K562 (cell line): ENCODE data around the gene C15orf62. TPM values are rescaled to one million over a fixed set of nuclear protein-coding genes. Genes with fewer than 3 reads are reported as not detected.

ENCODE experiments used
- ATAC-seq: fragments of 200-7000 bp; cut with Tn5 transposase; 3 replicates; pipeline ENCODE4 v1.9.1; 2020; ENCODE audit warnings: moderate library complexity
- BruUV-seq: library from RNA; stranded (reverse); fragments of 400-500 nt; replicated peaks from 2 replicates; lab custom pipeline; 2021; lab: Mats Ljungman, UMichigan
- CTCF ChIA-PET: fragments of 300-600 bp; formaldehyde crosslinking; extraction: SDS; loops from one replicate; lab custom pipeline; 2021; ENCODE audit warnings: low intra/inter-chr PET ratio; lab: Yijun Ruan, JAX
- POLR2A ChIA-PET: fragments of 300-600, 350-650 bp; sonication (Branson Sonifier 250); formaldehyde crosslinking; extraction: SDS; loops from one replicate; lab custom pipeline; 2021; ENCODE audit warnings: antibody characterized with exemption, inconsistent platforms; lab: Yijun Ruan, JAX
- DNase-seq, 4 experiments: peaks; one replicate each; pipeline versions ENCODE4 v3.0.0 to v3.0.0-alpha.2; 2011 to 2018; ENCODE audit warnings: low spot score in 3 of 4, mixed read lengths in 3 of 4; ENCODE audit errors: extremely low read depth in 1 of 4
- FAIRE-seq: peaks from 2 replicates; lab custom pipeline; 2011; peaks lifted over from hg19 to GRCh38; lab: Jason Lieb, UNC
- H2AFZ ChIP-seq: 2 replicates; pipeline ENCODE4 v1.6.0; 2011; ENCODE audit warnings: low read depth, low read length, control low read depth, inconsistent platforms
- H3K27ac ChIP-seq: fragments of 200-600 bp; 3 replicates; pipeline ENCODE4 v1.8.0; 2011; ENCODE audit warnings: low read depth, mild to moderate bottlenecking, control low read depth, inconsistent platforms, low read length, moderate library complexity, mixed read lengths; ENCODE audit errors: extremely low read depth
- H3K27me3 ChIP-seq, 2 experiments: fragments of 300-600 bp in 1 of 2; 2 replicates in 1 of 2; 3 replicates in 1 of 2; pipeline versions ENCODE4 v1.6.0 to v1.8.0; 2011; ENCODE audit warnings: inconsistent platforms in 2 of 2, low read length in 2 of 2, mild to moderate bottlenecking in 1 of 2, mixed read lengths in 1 of 2, moderate library complexity in 1 of 2; ENCODE audit not compliant: control insufficient read depth in 2 of 2, insufficient read depth in 2 of 2
- H3K36me3 ChIP-seq: fragments of 300-600 bp; 3 replicates; pipeline ENCODE4 v1.8.0; 2011; ENCODE audit warnings: mild to moderate bottlenecking, low read length, inconsistent platforms; ENCODE audit not compliant: control insufficient read depth, insufficient read depth
- H3K4me1 ChIP-seq, 2 experiments: fragments of 200-600 bp in 1 of 2; replicated peaks in 1 of 2; 2 replicates in 1 of 2; 3 replicates in 1 of 2; pipeline versions ENCODE4 v1.5.1 to v1.8.0; 2011; ENCODE audit warnings: inconsistent platforms in 2 of 2, low read length in 2 of 2, mild to moderate bottlenecking in 1 of 2, mixed read lengths in 1 of 2, moderate library complexity in 1 of 2; ENCODE audit not compliant: control insufficient read depth in 2 of 2, insufficient read depth in 2 of 2
- H3K4me2 ChIP-seq: 2 replicates; pipeline ENCODE4 v1.6.1; 2011; ENCODE audit warnings: low read length, control low read depth, inconsistent platforms, mixed read lengths; ENCODE audit not compliant: insufficient read depth
- H3K4me3 ChIP-seq: fragments of 200-600 bp; sonication (generic), shearing (Covaris generic); 2 replicates; pipeline ENCODE4 v1.5.1; 2016; ENCODE audit warnings: control low read depth, inconsistent platforms
- H3K79me2 ChIP-seq: fragments of 200-600 bp; 3 replicates; pipeline ENCODE4 v1.8.0; 2011; ENCODE audit warnings: low read length, inconsistent platforms; ENCODE audit not compliant: control insufficient read depth, insufficient read depth
- H3K9ac ChIP-seq, 2 experiments: 2 replicates each; pipeline versions ENCODE4 v1.6.0 to v1.6.1; 2011; ENCODE audit warnings: low read depth in 2 of 2, low read length in 2 of 2, control low read depth in 1 of 2, inconsistent platforms in 1 of 2, mild to moderate bottlenecking in 1 of 2, mixed read lengths in 1 of 2; ENCODE audit not compliant: insufficient read depth in 1 of 2
- H3K9me1 ChIP-seq: one replicate; pipeline ENCODE4 v1.6.0; 2011; ENCODE audit warnings: inconsistent platforms, mild to moderate bottlenecking, low read length, moderate library complexity; ENCODE audit not compliant: control insufficient read depth, insufficient read depth
- H3K9me3 ChIP-seq: replicated peaks from 2 replicates; pipeline ENCODE4 v1.5.1; 2011; ENCODE audit warnings: low read depth, low read length, inconsistent platforms; ENCODE audit not compliant: control insufficient read depth, insufficient read depth
- H4K20me1 ChIP-seq: replicated peaks from 2 replicates; pipeline ENCODE4 v1.6.1; 2011; ENCODE audit warnings: low read length, inconsistent platforms, mixed read lengths; ENCODE audit not compliant: control insufficient read depth, insufficient read depth
- DLX4 ChIP-seq: fragments of 250-450 bp; sonication (Bioruptor Pico); IDR thresholded peaks from 2 replicates; pipeline ENCODE4 v1.6.1; 2021; ENCODE audit warnings: mild to moderate bottlenecking
- HINFP ChIP-seq: fragments of 450-650 bp; conservative IDR thresholded peaks from 2 replicates; pipeline ENCODE4 v1.6.1; 2016; ENCODE audit warnings: missing genetic modification characterization, low read depth, mild to moderate bottlenecking, control low read depth, missing compliant biosample characterization
- HNRNPL ChIP-seq: fragments of 200-400 bp; formaldehyde crosslinking; IDR thresholded peaks from 2 replicates; pipeline ENCODE4 v1.6.1; 2017; ENCODE audit warnings: low read depth, mild to moderate bottlenecking, low read length
- POLR2G ChIP-seq: fragments of 200-400 bp; formaldehyde crosslinking; IDR thresholded peaks from 2 replicates; pipeline ENCODE4 v1.6.1; 2017; ENCODE audit warnings: low read depth, mild to moderate bottlenecking, antibody characterized with exemption, low read length, moderate library complexity
- SMAD1 ChIP-seq: fragments of 150-350 bp; IDR thresholded peaks from 2 replicates; pipeline ENCODE4 v1.6.1; 2014; ENCODE audit warnings: low read length, low read depth; ENCODE audit not compliant: partially characterized antibody
- STAG1 ChIP-seq: sonication (generic); formaldehyde crosslinking; IDR thresholded peaks from 2 replicates; pipeline ENCODE4 v1.5.0; 2020; ENCODE audit warnings: missing genetic modification reagents, borderline replicate concordance
- ZBTB12 ChIP-seq: fragments of 250-450 bp; sonication (Bioruptor Pico); IDR thresholded peaks from 2 replicates; pipeline ENCODE4 v1.4.0; 2020
- ZBTB7A ChIP-seq: IDR thresholded peaks from 2 replicates; pipeline ENCODE4 v1.6.1; 2011; ENCODE audit warnings: low read depth, mild to moderate bottlenecking, low read length, moderate library complexity, borderline replicate concordance; ENCODE audit not compliant: control insufficient read depth
- ZNF239 ChIP-seq: fragments of 250-450 bp; sonication (Bioruptor Pico); IDR thresholded peaks from 2 replicates; pipeline ENCODE4 v1.4.0; 2020; ENCODE audit warnings: mild to moderate bottlenecking
- ZSCAN29 ChIP-seq: fragments of 450-650 bp; IDR thresholded peaks from 2 replicates; pipeline ENCODE4 v1.6.1; 2017
- WGBS: fragments of 100-300 bp; shearing (Covaris generic); methylation state at CpG from one replicate; pipeline ENCODE4 v1.1.6; 2016; ENCODE audit warnings: low coverage, mixed read lengths; ENCODE audit not compliant: insufficient coverage; ENCODE audit errors: missing lambda C conversion rate; 5-methylcytosine and 5-hydroxymethylcytosine counted together
- in situ Hi-C: fragments of 300-500 bp; cut with MboI; formaldehyde crosslinking; loops from 4 replicates; pipeline ENCODE4 v1.15.0; 2018; ENCODE audit warnings: inconsistent platforms, mixed read lengths
- intact Hi-C: fragments of 100-400 bp; cut with micrococcal nuclease; formaldehyde crosslinking; loops from 2 replicates; pipeline ENCODE4 v1.14.2; 2022
- polyA plus RNA-seq, 8 experiments: library from polyadenylated mRNA; depleted of rRNA in 4 of 8; stranded (reverse) in 5 of 8; unstranded in 3 of 8; fragments of >200 nt; fragmentation: Nextera tagmentation in 2 of 8; fragmentation: Illumina TruSeq in 1 of 8; extraction: Ambion mirVana in 2 of 8; extraction: Trizol in 1 of 8; gene quantifications; 2 replicates each; pipeline versions ENCODE4 v1.2.1 to v1.2.3, GENCODE V29; 2011 to 2014; ENCODE audit warnings: inconsistent platforms in 1 of 8, missing spikeins in 1 of 8
- total RNA-seq, 7 experiments: library from RNA; depleted of rRNA in 6 of 7; stranded (reverse); fragments of >200 nt in 6 of 7; fragmentation: Illumina TruSeq in 2 of 7; extraction: Trizol in 2 of 7; gene quantifications; 2 replicates each; pipeline versions ENCODE4 v1.2.1 to v1.2.3, GENCODE V29; 2011 to 2021; ENCODE audit warnings: low replicate concordance in 1 of 7

C15orf62 gene
- total and polyA plus RNA-seq, 9 of the 15 experiments (the other 6 are each of a cell fraction or from before 2014, with no cell fraction given), result 0.01 to 0.76 (median 0.30) TPM; not detected in 1

DNA sequence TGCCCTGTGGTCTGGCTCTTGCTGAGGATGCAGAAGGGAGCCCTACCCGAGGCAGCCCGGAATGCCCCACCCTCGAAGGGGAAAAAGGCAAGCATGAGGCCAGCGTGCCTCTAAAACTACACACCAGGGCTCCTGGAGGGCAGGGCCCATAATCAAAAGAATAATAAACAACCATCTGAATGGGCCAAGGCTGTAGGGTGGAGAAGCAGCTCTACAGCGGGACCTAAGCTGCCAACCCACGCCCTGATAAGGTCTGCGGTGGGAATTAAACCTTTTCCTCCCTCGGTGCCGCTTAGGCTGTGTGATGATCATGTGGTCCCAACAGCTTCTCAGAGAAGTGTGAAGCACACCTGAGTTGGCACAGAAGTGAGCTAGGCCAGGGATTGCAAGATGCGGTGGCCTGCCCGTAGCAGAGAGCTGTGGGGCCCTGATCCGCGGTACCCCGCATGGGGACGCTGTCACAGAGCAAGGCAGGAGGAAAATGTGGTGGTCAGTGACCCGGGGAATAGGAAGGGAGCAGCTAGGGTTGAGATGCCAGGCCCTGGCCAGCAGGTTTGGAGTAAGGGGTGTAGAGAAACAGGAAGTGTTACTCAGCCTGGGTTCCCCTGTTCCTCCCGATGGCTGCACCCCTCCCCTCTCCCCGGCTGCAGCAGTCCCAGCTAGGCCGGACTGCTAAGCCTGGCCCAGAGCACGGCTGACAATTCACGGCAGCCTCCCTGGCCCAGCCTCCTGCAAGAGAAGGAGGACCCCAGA is 1.1 kb upstream of the C15orf62 start:
- ATAC-seq (no peak), FAIRE-seq (no peak), DNase-seq (no peak)
- no peaks in the 10 kb centered on the region for H3K79me2 ChIP-seq
- in situ Hi-C loops (no loop called here), intact Hi-C loops (loop anchor here (10.0 kb wide), 1 partner anchor 174 kb away; the partner anchor contains the start of gene KNL1)
- POLR2A ChIA-PET, result no interaction called here
- no peaks in the 10 kb centered on the region for H3K27me3 ChIP-seq
- H3K9ac ChIP-seq, result peak overlapping the region in 1 of 2 experiments; percentile 24; a peak in 1 of 4 replicates
- no peak overlapping the region for H3K4me3 ChIP-seq
- peak; percentile 52; the same call in 1 of the 2 replicates for TF ChIP-seq ZNF239 (CRISPR knock-in tag)
- TF ChIP-seq ZBTB7A, result no peak
- CTCF ChIA-PET, result no interaction called here
- BruUV-seq, result no TSS peak
- H3K9me1 ChIP-seq, result no peaks in the 10 kb centered on the region
- H3K27ac ChIP-seq, result no peak overlapping the region
- WGBS, result 82% methylated on average over 14 of the region's 21 CpGs
- no peaks in the 10 kb centered on the region; the same call in none of the 2 replicates for H4K20me1 ChIP-seq
- H3K9me3 ChIP-seq, result no peaks in the 10 kb centered on the region
- no peak overlapping the region for H3K4me2 ChIP-seq
- no peak overlapping the region for H2AFZ ChIP-seq
- H3K4me1 ChIP-seq, result peaks cover 16 to 59% of the 10 kb centered on the region in 2 experiments; a peak in 4 of 5 replicates
- peaks cover 26% of the 10 kb centered on the region; the same call in 1 of the 3 replicates for H3K36me3 ChIP-seq

DNA sequence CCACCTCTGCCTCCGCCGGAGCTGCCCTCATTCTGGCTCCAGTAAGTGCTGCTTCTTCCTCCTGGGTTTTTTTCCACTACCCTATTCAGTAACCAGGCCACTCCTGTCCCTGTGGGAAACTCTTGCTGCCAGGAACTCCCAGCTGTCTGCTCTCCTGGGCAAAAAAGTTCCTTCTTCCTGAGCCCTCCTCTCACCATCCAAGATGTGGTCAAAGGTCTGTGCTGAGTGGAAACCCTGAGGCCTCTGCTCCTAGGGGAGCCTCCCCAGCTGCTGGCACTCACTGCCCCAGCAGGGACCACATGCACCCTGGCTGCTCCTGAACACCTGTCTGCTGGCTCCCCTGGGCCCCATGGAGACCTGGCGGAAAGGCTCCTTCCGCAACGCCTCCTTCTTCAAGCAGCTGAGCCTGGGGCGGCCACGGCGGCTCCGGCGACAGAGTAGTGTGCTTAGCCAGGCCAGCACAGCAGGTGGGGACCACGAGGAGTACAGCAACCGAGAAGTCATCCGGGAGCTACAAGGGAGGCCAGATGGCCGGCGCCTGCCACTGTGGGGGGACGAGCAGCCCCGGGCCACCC is 454 bp downstream of the C15orf62 start:
- no peak overlapping the region for H3K4me2 ChIP-seq
- ChIA-PET CTCF (no interaction called here), POLR2A (interaction anchor here (0.6 to 1.1 kb wide), 5 partner anchors 10 to 103 kb away, joined by 3 to 4 read pairs (median 4); no protein-coding TSS in a partner anchor)
- in situ Hi-C loops, result no loop called here
- H3K9me3 ChIP-seq, result no peaks in the 10 kb centered on the region
- 84% methylated on average over 16 of the region's 17 CpGs for WGBS
- no peaks in the 10 kb centered on the region for H3K79me2 ChIP-seq
- BruUV-seq, result no TSS peak
- peaks cover 41% of the 10 kb centered on the region; the same call in 2 of the 3 replicates for H3K36me3 ChIP-seq
- no peaks in the 10 kb centered on the region for H3K27me3 ChIP-seq
- no peak overlapping the region for H2AFZ ChIP-seq
- DNase-seq (no peak), ATAC-seq (no peak), FAIRE-seq (no peak)
- no peak overlapping the region for H3K4me3 ChIP-seq
- no peaks in the 10 kb centered on the region; the same call in none of the 2 replicates for H4K20me1 ChIP-seq
- H3K27ac ChIP-seq, result no peak overlapping the region
- intact Hi-C loops, result no loop called here
- H3K9ac ChIP-seq, result peak overlapping the region in 1 of 2 experiments; percentile 68; a peak in 2 of 4 replicates
- H3K4me1 ChIP-seq, result peaks cover 17 to 50% of the 10 kb centered on the region in 2 experiments; a peak in 4 of 5 replicates
- H3K9me1 ChIP-seq, result no peaks in the 10 kb centered on the region
- TF ChIP-seq STAG1 (CRISPR knock-in tag) (no peak), ZSCAN29 (no peak), ZBTB12 (CRISPR knock-in tag) (no peak), DLX4 (no peak), HINFP (tag) (no peak), HNRNPL (no peak), POLR2G (peak; percentile 18; the same call in 1 of the 2 replicates), SMAD1 (no peak)
